Nucleus accumbens (tissue), 56 donors: ENCODE measurements around the gene KMT2E.
"Not testable (repeated sequence)": the region's sequence is repeated elsewhere in the genome, so short reads cannot be mapped to it uniquely, and the experiment has no call there.

Source experiments
- DNase-seq, 56 donors: peaks; one replicate each; lab custom pipeline; 2025; lab: John Stamatoyannopoulos, UW

The KMT2E gene

GRCh38 chr7:105005006-105005405 lies 9.0 kb upstream of the KMT2E start:
- DNase-seq, result not testable (repeated sequence)

GRCh38 chr7:105005486-105005885 lies 8.5 kb upstream of the KMT2E start:
- not testable (repeated sequence) for DNase-seq

GRCh38 chr7:105006367-105007136 lies 7.5 kb upstream of the KMT2E start:
- no peak for DNase-seq

GRCh38 chr7:105007298-105007697 lies 6.7 kb upstream of the KMT2E start:
- no peak for DNase-seq

- DNase-seq, result no peak
Observed at GRCh38 chr7:105009667-105010503, 4.1 kb upstream of the KMT2E start.

- no peak for DNase-seq
Observed at GRCh38 chr7:105010504-105011130, 3.4 kb upstream of the KMT2E start.

- DNase-seq, result no peak
Observed at GRCh38 chr7:105011141-105011830, 2.7 kb upstream of the KMT2E start.

GRCh38 chr7:105011831-105012502 lies 2.0 kb upstream of the KMT2E start:
- peak in 4 of 56 donors; percentile 4 to 20 (median 10) for DNase-seq

GRCh38 chr7:105012503-105013220 lies 1.3 kb upstream of the KMT2E start:
- peak; percentile 92 to 100 (median 98) for DNase-seq

- peak; percentile 35 to 97 (median 93) for DNase-seq
Observed at GRCh38 chr7:105013221-105013815, 687 bp upstream of the KMT2E start.

GRCh38 chr7:105014693-105015389 lies 836 bp downstream of the KMT2E start:
- peak in 49 of 56 donors; percentile 17 to 81 (median 58) for DNase-seq

GRCh38 chr7:105015390-105015965 lies 1.5 kb downstream of the KMT2E start:
- peak in 14 of 56 donors; percentile 7 to 66 (median 12) for DNase-seq

GRCh38 chr7:105016068-105016708 lies 2.2 kb downstream of the KMT2E start:
- DNase-seq, result no peak

- DNase-seq, result no peak
Observed at GRCh38 chr7:105016709-105017656, 3.0 kb downstream of the KMT2E start.

- no peak for DNase-seq
Observed at GRCh38 chr7:105017657-105018365, 3.8 kb downstream of the KMT2E start.

GRCh38 chr7:105019269-105019668 lies 5.3 kb downstream of the KMT2E start:
- DNase-seq, result no peak
